H9 (cell line): ENCODE data around the gene CAPN9. TPM values are rescaled to one million over a fixed set of nuclear protein-coding genes. Genes with fewer than 3 reads are reported as not detected.

Experiments used
- DNase-seq: peaks from one replicate; pipeline ENCODE4 v3.0.0-alpha.2; 2017
- H2AFZ ChIP-seq: one replicate; pipeline ENCODE4 v1.6.1; 2013; ENCODE audit warnings: mild to moderate bottlenecking, low read length, control low read depth, moderate library complexity
- H2AK5ac ChIP-seq: 2 replicates; pipeline ENCODE4 v1.6.1; 2013; ENCODE audit warnings: low read length, control low read depth, mixed read lengths; ENCODE audit not compliant: insufficient read length
- H2BK120ac ChIP-seq: one replicate; pipeline ENCODE4 v1.6.1; 2013; ENCODE audit warnings: low read depth, mild to moderate bottlenecking, low read length, control low read depth, inconsistent platforms; ENCODE audit not compliant: poor library complexity, severe bottlenecking
- H2BK12ac ChIP-seq: 2 replicates; pipeline ENCODE4 v1.6.1; 2013; ENCODE audit warnings: low read length, control low read depth, mixed read lengths, low read depth; ENCODE audit not compliant: insufficient read length
- H2BK15ac ChIP-seq: 2 replicates; pipeline ENCODE4 v1.6.1; 2013; ENCODE audit warnings: low read depth, low read length, control low read depth
- H2BK20ac ChIP-seq: one replicate; pipeline ENCODE4 v1.6.1; 2013; ENCODE audit warnings: low read depth, mild to moderate bottlenecking, low read length, control low read depth, inconsistent platforms; ENCODE audit not compliant: poor library complexity, severe bottlenecking
- H2BK5ac ChIP-seq: 2 replicates; pipeline ENCODE4 v1.6.1; 2013; ENCODE audit warnings: low read length, control low read depth, mixed read lengths; ENCODE audit not compliant: insufficient read length
- H3K14ac ChIP-seq: 2 replicates; pipeline ENCODE4 v1.6.1; 2013; ENCODE audit warnings: low read length, control low read depth; ENCODE audit not compliant: insufficient read depth
- H3K18ac ChIP-seq: 2 replicates; pipeline ENCODE4 v1.6.1; 2013; ENCODE audit warnings: low read depth, mild to moderate bottlenecking, mixed read lengths, low read length, control low read depth; ENCODE audit not compliant: insufficient read length
- H3K23ac ChIP-seq: 2 replicates; pipeline ENCODE4 v1.6.1; 2013; ENCODE audit warnings: low read length, control low read depth, mixed read lengths, low read depth; ENCODE audit not compliant: insufficient read length
- H3K23me2 ChIP-seq: 2 replicates; pipeline ENCODE4 v1.6.1; 2013; ENCODE audit warnings: low read depth, mild to moderate bottlenecking, mixed read lengths, low read length, control low read depth; ENCODE audit not compliant: insufficient read length, poor library complexity, severe bottlenecking
- H3K27ac ChIP-seq: 2 replicates; pipeline ENCODE4 v1.5.1; 2013; ENCODE audit warnings: low read length, control low read depth, mixed read lengths, low read depth; ENCODE audit not compliant: insufficient read length
- H3K27me3 ChIP-seq: 2 replicates; pipeline ENCODE4 v1.6.1; 2013; ENCODE audit warnings: low read length, control low read depth, inconsistent platforms; ENCODE audit not compliant: insufficient read depth
- H3K4ac ChIP-seq: 2 replicates; pipeline ENCODE4 v1.6.1; 2013; ENCODE audit warnings: low read depth, mild to moderate bottlenecking, control low read depth, inconsistent platforms, low read length, moderate library complexity
- H3K4me1 ChIP-seq: 2 replicates; pipeline ENCODE4 v1.6.1; 2013; ENCODE audit warnings: low read length, control low read depth, inconsistent platforms; ENCODE audit not compliant: insufficient read depth
- H3K4me2 ChIP-seq: 2 replicates; pipeline ENCODE4 v1.6.1; 2013; ENCODE audit warnings: low read length, control low read depth, mixed read lengths; ENCODE audit not compliant: insufficient read length, insufficient read depth
- H3K56ac ChIP-seq: 2 replicates; pipeline ENCODE4 v1.6.1; 2013; ENCODE audit warnings: low read depth, mild to moderate bottlenecking, mixed read lengths, low read length, control low read depth; ENCODE audit not compliant: insufficient read length
- H3K79me1 ChIP-seq: 2 replicates; pipeline ENCODE4 v1.6.1; 2013; ENCODE audit warnings: low read depth, mild to moderate bottlenecking, moderate library complexity, low read length, control low read depth, inconsistent platforms; ENCODE audit not compliant: insufficient read depth, poor library complexity, severe bottlenecking
- H3K79me2 ChIP-seq: 2 replicates; pipeline ENCODE4 v1.6.1; 2013; ENCODE audit warnings: low read length, control low read depth, inconsistent platforms; ENCODE audit not compliant: insufficient read depth
- H3K9ac ChIP-seq: 2 replicates; pipeline ENCODE4 v1.6.1; 2013; ENCODE audit warnings: low read length, control low read depth, mixed read lengths; ENCODE audit not compliant: insufficient read length; ENCODE audit errors: extremely low read depth
- H3K9me3 ChIP-seq: one replicate; pipeline ENCODE4 v1.6.1; 2013; ENCODE audit warnings: low read depth, low read length, inconsistent platforms; ENCODE audit not compliant: control insufficient read depth
- H3T11ph ChIP-seq: one replicate; pipeline ENCODE4 v1.6.1; 2013; ENCODE audit warnings: mild to moderate bottlenecking, low read length, control low read depth, inconsistent platforms
- H4K20me1 ChIP-seq: one replicate; pipeline ENCODE4 v1.6.1; 2013; ENCODE audit not compliant: control insufficient read depth, insufficient read length, insufficient read depth
- H4K5ac ChIP-seq: 2 replicates; pipeline ENCODE4 v1.6.1; 2013; ENCODE audit warnings: low read depth, mild to moderate bottlenecking, mixed read lengths, low read length, control low read depth; ENCODE audit not compliant: insufficient read length
- H4K8ac ChIP-seq: replicated peaks from 2 replicates; pipeline ENCODE4 v1.6.1; 2013; ENCODE audit warnings: low read length, control low read depth, mixed read lengths, low read depth; ENCODE audit not compliant: insufficient read length
- H4K91ac ChIP-seq: 2 replicates; pipeline ENCODE4 v1.6.1; 2013; ENCODE audit warnings: low read depth, mild to moderate bottlenecking, moderate library complexity, mixed read lengths, low read length, control low read depth; ENCODE audit not compliant: insufficient read length
- H3K27ac Mint-ChIP-seq, 3 experiments: 2 replicates in 2 of 3; 3 replicates in 1 of 3; pipeline ENCODE4 v1.8.0; 2020 to 2021; ENCODE audit warnings: mixed read lengths in 3 of 3, mild to moderate bottlenecking in 1 of 3, moderate library complexity in 1 of 3
- H3K27me3 Mint-ChIP-seq: 2 replicates; pipeline ENCODE4 v1.8.0; 2021; ENCODE audit warnings: low read depth, mild to moderate bottlenecking, moderate library complexity, mixed read lengths
- H3K36me3 Mint-ChIP-seq, 3 experiments: 2 replicates in 2 of 3; 3 replicates in 1 of 3; pipeline ENCODE4 v1.8.0; 2020 to 2021; ENCODE audit warnings: low read depth in 3 of 3, mixed read lengths in 3 of 3; ENCODE audit not compliant: insufficient read depth in 1 of 3
- H3K4me1 Mint-ChIP-seq, 2 experiments: 2 replicates each; pipeline ENCODE4 v1.8.0; 2020; ENCODE audit warnings: mixed read lengths in 2 of 2
- H3K4me3 Mint-ChIP-seq, 2 experiments: 2 replicates in 1 of 2; 3 replicates in 1 of 2; pipeline ENCODE4 v1.8.0; 2020 to 2021; ENCODE audit warnings: mild to moderate bottlenecking in 2 of 2, mixed read lengths in 2 of 2, moderate library complexity in 1 of 2
- H3K9me3 Mint-ChIP-seq, 2 experiments: 2 replicates in 1 of 2; 3 replicates in 1 of 2; pipeline ENCODE4 v1.8.0; 2020; ENCODE audit warnings: mild to moderate bottlenecking in 2 of 2, mixed read lengths in 2 of 2, moderate library complexity in 1 of 2
- WGBS: extraction: QIAGEN DNeasy Blood & Tissue Kit; methylation state at CpG from one replicate; pipeline ENCODE4 v1.1.7; 2013; ENCODE audit warnings: missing lambda C conversion rate, low lambda C conversion rate, mixed read lengths; ENCODE audit not compliant: insufficient read length; ENCODE audit errors: extremely low coverage; 5-methylcytosine and 5-hydroxymethylcytosine counted together
- total RNA-seq: library from RNA; stranded (reverse); gene quantifications from 2 replicates; pipeline ENCODE4 v1.2.1, GENCODE V29; 2021
- TF ChIP-seq, protein P1 (sequence below): fragments of 200-600 bp; sonication (generic); conservative IDR thresholded peaks from 3 replicates; pipeline ENCODE4 v1.8.0; 2021; ENCODE audit warnings: antibody characterized with exemption, mild to moderate bottlenecking

CAPN9 gene
- total RNA-seq, 1 experiment from 2014 or later = 0.22 TPM

DNA sequence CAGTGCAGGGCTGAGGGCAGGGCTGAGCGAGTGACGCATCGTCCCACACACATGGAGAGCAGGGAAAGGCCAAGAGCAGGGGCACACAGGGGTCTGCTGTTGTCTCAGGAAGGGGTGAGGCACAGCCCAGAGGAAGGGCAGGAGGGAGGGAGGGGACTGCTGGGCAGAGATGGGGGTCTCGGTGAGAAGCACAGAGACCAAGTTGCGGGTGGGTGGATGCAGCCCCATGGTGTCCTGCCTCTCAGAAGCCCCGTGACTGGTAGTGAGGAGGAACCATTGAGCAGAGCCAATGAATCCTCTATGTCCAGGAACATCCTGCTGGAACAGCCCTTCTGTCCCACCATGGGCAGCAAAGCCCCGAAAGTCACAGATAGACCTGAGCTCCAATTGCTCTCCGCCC, 103.4 kb downstream of the CAPN9 start:
- Histone ChIP-seq H3K27me3 (no peaks in the 10 kb centered on the region), H3K9ac (no peak overlapping the region), H2BK12ac (no peak overlapping the region), H3K79me1 (no peaks in the 10 kb centered on the region), H3K23ac (no peak overlapping the region), H3K14ac (no peak overlapping the region; the same call in 1 of the 2 replicates), H2BK15ac (no peak overlapping the region), H4K20me1 (no peaks in the 10 kb centered on the region), H4K5ac (no peak overlapping the region), H4K8ac (no peak overlapping the region), H2BK20ac (no peak overlapping the region), H2AFZ (no peak overlapping the region), H3K18ac (no peak overlapping the region), H2BK120ac (no peak overlapping the region), H3K27ac (no peak overlapping the region), H3T11ph (no peak overlapping the region), H3K23me2 (no peaks in the 10 kb centered on the region), H3K79me2 (no peaks in the 10 kb centered on the region), H3K9me3 (no peaks in the 10 kb centered on the region), H3K4me2 (no peak overlapping the region), H4K91ac (no peak overlapping the region), H3K4ac (no peak overlapping the region), H2AK5ac (no peak overlapping the region), H3K4me1 (peaks cover 3% of the 10 kb centered on the region; the same call in 1 of the 2 replicates), H2BK5ac (no peak overlapping the region), H3K56ac (no peak overlapping the region)
- Mint-ChIP-seq H3K27ac (peak overlapping the region in 2 of 3 experiments; percentile 56 to 78; a peak in 3 of 7 replicates), H3K36me3 (peaks cover 32 to 39% (median 39%) of the 10 kb centered on the region in 3 experiments), H3K4me3 (no peak overlapping the region), H3K27me3 (no peaks in the 10 kb centered on the region), H3K9me3 (peaks cover 0 to 3% of the 10 kb centered on the region in 2 experiments; a peak in 1 of 5 replicates), H3K4me1 (peaks cover 22 to 32% of the 10 kb centered on the region in 2 experiments)
- TF ChIP-seq, protein P1, sequence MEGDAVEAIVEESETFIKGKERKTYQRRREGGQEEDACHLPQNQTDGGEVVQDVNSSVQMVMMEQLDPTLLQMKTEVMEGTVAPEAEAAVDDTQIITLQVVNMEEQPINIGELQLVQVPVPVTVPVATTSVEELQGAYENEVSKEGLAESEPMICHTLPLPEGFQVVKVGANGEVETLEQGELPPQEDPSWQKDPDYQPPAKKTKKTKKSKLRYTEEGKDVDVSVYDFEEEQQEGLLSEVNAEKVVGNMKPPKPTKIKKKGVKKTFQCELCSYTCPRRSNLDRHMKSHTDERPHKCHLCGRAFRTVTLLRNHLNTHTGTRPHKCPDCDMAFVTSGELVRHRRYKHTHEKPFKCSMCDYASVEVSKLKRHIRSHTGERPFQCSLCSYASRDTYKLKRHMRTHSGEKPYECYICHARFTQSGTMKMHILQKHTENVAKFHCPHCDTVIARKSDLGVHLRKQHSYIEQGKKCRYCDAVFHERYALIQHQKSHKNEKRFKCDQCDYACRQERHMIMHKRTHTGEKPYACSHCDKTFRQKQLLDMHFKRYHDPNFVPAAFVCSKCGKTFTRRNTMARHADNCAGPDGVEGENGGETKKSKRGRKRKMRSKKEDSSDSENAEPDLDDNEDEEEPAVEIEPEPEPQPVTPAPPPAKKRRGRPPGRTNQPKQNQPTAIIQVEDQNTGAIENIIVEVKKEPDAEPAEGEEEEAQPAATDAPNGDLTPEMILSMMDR = no peak
- no CpG with 5 or more reads among the region's 8 CpGs for WGBS
- DNase-seq = no peak
